GM12892 (cell line): ENCODE measurements around the gene PRCC.

Source experiments
- POLR2A ChIP-seq: IDR thresholded peaks from 2 replicates; pipeline ENCODE4 v1.6.1; 2011; ENCODE audit warnings: low read depth, low read length, control low read depth
- TAF1 ChIP-seq: IDR thresholded peaks from 2 replicates; pipeline ENCODE4 v1.6.1; 2011; ENCODE audit warnings: low read depth, mild to moderate bottlenecking, control low read depth, low read length, borderline replicate concordance

DNA sequence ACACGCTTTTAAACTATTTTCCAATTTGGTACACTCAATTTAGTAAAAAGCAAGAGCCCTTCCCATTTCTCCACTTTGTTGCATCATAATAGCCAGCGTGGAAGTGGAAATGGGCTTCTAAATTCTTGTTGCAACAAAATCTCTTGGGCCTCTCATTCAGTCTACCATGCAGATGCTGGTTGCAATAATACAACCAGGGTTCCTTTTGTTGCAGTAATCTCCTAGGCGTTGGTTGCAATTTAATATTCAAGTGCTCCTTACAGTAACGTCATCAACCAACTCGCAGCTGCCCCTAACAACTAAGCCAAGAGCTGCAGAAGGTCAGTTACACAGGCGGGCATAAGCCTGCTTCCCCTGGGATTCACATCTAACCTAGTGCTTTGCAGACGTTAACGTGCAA lies 13.1 kb upstream of the PRCC start:
- TF ChIP-seq TAF1 (no peak), POLR2A (no peak)
